ENCODE results near the gene LYZL2.
A peak's percentile ranks its signal among the peaks of the same experiment; 100 is the strongest.
"Not testable (repeated sequence)": the region's sequence is repeated elsewhere in the genome, so short reads cannot be mapped to it uniquely, and the experiment has no call there.

Gene LYZL2

DNA sequence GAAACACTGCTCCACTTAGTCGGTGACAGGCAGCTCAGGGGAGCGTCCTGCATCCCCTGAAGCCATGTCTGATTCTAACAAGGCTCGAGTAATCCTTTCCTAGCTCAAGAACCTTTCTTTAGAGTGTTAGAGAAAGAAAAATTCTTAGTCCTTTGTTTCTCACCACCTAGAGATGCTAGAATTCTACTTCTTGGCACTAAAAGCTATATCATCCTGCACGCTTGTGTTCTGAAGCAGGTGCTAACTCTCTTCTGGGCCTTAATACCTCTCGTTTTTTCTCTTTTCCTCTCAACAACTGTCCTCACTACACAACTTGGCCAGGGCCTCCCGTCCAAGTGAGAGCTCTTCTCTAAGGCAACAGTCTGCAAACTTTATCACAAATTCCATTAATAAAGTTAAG lies at the start of gene LYZL2:
TSS of gene LYZL2 (minus strand) at position 101 of the 400 bp plus-strand sequence. CDS start 2,838 bp downstream, outside the sequence.
- DNase-seq (ENCODE audit: low read depth, low spot score) = no peak

DNA sequence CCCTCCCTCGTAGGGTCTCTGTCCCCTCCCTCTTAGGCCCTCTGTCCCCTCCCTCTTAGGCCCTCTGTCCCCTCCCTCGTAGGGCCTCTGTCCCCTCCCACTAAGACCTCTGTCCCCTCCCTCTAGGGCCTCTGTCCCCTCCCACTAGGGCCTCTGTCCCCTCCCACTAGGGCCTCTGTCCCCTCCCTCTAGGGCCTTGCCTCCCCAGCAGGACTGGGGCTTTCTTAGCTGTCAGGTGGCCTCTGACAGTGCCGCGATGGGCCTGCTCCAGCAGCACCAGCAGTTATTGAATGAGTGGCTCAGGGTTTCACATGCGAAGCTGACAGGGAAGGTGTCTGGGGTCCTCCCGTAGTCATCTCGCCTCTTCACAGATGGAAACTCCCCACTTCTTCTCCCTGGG lies 48.1 kb upstream of the LYZL2 start:
- DNase-seq (ENCODE audit: low read depth, low spot score) = not testable (repeated sequence)

DNA sequence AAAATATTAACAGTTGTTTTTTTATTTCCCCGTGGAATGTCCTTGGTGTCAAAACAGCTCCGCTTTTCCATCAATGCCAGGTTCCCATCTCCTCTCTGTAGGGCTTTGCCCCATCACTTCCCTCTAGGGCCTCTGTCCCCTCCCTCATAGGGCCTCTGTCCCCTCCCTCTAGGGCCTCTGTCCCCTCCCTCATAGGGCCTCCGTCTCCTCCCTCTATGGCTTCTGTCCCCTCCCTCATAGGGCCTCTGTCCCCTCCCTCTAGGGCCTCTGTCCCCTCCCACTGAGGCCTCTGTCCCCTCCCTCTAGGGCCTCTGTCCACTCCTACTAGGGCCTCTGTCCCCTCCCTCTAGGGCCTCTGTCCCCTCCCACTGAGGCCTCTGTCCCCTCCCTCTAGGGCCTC lies 47.6 kb upstream of the LYZL2 start:
- not testable (repeated sequence) for DNase-seq (ENCODE audit: low read depth, low spot score)

DNA sequence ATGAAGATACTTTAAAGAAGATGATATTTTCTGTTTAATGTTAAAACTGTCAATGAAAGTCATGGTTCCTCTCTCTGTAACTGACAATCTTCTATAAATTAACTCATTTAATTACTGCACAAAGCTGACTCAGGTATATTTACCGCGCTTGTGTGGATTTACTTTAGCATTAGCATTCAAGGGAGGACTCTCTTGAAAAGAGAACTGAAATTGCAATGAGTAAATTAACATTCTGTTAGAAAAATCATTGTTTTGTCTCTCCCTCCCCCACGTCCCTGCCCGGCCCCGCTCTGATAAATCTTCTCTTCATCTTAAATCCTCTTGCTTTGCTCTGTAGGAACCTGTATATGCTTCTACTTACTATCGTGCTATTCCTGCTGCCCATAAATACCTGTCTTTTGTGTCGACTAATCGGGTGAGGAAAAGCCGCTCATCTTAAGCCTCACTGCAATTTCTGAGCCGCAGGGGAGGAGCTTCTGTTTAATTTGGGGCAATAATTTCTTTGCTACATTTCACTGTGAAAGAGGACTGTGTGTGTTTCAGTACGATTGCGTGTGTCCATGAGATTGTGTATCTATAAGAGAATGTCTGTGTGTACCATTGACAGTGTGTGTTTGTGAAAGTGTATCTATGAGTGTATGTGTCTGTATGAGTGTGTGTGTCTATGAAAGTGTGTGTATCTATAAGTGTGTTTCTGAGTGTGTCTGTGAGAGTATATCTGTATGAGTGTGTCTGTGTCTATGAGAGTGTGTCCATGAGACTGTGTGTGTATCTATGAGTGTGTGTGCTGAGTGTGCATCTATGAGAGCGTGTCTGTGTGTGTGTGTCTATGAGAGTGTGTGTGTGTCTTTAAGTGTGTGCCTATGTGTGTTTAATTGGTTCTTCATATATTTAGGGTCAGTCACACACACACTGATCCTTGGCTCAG lies 46.5 kb upstream of the LYZL2 start:
- DNase-seq (ENCODE audit: low read depth, low spot score) = no peak

DNA sequence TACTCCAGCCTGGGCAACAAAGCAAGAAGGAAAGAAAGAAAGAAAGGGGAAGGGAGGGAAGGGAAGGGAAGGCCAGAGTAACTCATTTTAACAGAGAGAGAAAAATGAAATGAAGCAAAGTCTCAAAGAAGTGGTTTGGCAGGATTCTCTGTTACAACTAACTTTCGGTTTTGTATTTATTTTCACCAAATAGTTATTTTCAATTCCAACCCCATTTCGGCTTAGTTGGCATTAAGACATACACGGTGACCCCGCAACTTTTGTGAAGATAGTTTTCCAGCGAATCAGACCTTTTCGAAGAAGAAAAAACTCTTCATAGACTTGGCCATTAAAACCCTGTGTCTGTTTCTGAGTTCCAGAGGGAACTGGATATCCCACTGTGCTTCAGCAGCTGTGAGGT lies 45.2 kb upstream of the LYZL2 start:
- no peak for DNase-seq (ENCODE audit: low read depth, low spot score)

DNA sequence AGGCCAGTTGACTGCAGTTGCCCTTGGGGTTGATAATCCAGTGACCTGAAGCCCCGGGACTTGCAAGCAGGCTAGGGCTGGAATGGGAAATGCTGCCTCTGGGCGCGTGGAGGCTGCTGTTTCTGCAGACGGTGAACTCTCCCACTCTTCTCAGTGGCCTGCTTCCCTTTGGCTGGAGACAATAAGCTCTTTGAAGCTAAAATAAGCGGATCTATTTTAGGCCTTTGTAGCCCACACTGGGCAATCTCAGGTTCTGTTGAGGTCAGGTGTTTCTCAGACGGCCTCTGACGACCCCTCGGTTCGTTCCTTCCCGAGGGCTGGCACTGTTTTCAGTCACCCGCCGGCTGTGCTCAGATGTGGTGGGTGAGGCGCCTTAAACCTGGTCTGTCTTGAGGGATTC lies 43.7 kb upstream of the LYZL2 start:
- DNase-seq (ENCODE audit: low read depth, low spot score) = not testable (repeated sequence)

DNA sequence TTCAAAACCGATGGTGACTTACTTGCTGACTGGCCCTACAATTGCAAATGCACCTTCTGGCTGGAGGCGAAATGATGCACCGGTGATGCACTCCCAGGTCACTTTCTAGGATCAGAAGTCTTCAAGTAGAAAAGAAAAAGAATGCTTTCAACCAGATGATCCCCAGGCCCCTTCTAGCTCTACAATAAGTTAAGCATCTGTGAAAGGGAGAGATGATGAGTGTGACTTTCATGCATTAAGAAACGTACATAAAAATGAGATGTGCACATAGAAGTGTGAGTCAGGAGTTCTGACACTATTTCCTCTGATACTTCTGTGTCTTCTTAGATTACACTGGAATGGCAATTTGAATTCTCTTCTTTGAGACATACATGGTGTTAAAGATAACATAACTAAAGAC lies 42.8 kb upstream of the LYZL2 start:
- DNase-seq (ENCODE audit: low read depth, low spot score) = not testable (repeated sequence)

DNA sequence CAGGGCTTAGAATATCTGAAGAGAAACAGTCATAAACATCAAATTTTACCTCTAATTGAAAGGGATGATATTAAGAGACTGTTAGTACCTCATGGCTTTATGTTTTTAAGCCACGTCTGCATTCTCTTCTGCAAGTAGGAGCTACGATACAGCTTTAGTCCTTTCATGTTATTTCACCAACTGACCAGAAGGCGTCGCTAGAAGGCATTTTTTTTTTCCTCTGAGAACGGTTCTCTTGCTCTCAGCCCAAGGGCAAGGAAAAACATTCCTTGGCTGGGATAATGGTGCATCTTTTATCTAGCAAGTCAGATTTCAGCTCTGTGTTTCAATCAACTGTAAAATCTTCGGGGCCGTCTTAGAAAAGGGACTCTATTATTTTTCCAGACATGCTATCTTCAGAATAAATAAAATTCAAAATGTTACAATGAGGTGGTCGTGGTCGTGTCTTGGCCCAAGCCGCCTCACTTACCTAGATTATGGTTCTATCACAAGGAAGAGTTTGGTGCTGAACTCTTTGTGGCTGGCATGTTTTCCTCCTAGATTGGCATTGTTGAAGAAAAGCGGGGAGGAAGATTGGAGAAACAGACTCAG lies 41.6 kb upstream of the LYZL2 start:
- DNase-seq (ENCODE audit: low read depth, low spot score) = no peak

DNA sequence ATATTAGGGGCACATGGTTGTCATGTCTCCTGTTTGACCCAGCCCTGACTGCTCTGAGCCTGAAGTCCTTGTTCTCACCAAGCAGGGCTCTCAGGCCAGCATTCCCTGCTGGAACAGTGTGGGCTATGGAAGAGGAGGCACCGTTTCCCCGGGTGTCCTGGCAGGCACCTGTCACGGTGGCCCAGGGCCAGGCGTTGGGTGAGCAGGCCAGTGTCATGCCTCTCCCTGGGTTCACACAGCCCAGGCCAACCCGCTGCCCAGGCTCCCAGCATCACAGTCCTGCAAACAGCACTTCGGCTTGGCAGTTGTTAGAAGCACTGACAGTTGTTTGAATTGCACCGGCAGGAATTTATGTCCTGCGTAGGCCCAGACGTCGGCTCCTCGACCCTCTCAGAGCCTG lies 38.4 kb upstream of the LYZL2 start:
- not testable (repeated sequence) for DNase-seq (ENCODE audit: low read depth, low spot score)

DNA sequence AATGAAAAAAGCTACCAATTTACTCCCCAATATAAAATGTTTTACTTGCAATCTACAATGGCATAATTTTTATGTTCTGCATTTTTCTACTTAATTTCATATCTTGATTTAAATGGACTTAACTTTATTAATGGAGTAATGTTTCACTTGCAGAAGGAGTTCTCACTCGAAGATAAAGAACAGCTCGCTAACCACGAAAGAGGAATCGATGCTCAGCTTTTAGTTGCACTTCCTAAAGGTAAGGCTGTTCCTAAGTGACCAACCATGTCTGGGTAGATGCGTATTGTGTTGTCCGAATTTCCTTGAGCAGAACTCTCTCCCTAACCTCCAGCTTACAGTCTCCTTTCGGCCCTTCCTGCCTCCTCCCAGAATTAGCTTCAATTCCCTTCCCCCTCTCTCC lies 33.9 kb upstream of the LYZL2 start:
- DNase-seq (ENCODE audit: low read depth, low spot score) = not testable (repeated sequence)

DNA sequence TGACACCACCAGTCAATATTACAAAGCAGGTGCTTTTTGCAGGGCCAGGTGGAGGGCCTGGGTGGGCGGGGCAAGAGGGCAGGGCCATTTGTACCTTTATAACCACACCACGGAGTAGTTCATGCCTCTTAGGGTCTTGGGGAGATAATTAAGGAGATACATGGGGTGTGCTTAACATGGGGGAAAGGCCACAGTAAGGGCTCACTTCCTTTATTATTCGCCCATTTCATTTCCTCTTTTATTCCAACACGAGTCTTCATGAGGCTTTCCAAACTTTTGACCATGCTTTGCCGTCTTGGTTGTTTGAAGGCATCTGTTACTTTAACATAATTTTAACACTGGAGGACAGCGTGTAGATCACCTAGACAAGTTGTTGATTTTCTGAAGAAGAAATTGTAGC lies 33.3 kb upstream of the LYZL2 start:
- no peak for DNase-seq (ENCODE audit: low read depth, low spot score)

DNA sequence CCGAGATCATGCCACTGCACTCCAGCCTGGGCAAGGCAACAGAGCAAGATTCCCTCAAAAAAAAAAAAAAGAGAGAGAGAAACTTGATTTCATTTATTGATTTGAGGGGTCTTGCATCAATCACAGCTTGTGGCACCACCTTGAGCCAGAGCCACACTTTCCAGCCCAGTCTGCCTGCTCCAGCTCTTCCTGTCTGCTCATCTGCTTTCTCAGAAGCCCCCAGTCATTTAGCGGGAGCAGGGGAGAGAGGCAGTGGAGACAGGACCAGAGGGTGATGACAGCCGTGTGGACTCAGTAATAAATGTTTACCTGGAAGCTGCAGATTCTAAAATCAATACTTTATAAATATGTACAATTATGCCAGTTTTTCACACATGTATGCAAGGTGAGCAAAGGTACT lies 30.8 kb upstream of the LYZL2 start:
- not testable (repeated sequence) for DNase-seq (ENCODE audit: low read depth, low spot score)

DNA sequence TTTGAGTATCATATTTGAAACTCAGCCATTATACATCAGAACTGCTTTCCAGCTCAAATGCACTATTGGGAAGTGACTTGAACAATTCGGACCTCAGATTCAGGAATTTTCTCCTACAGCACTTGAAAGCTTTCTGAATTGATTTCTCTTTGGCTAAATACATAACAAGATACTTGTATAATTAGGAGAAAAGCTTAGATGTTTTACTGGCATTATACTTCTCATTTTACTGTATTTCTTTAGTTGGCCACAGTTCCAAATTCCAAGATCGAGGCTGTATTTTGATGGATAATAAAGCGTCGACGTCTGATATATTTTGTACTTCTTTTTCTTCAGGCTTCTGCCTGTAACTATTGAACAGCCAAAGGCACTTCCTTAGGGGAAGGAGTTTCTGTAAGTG lies 26.7 kb upstream of the LYZL2 start:
- DNase-seq (ENCODE audit: low read depth, low spot score) = no peak

DNA sequence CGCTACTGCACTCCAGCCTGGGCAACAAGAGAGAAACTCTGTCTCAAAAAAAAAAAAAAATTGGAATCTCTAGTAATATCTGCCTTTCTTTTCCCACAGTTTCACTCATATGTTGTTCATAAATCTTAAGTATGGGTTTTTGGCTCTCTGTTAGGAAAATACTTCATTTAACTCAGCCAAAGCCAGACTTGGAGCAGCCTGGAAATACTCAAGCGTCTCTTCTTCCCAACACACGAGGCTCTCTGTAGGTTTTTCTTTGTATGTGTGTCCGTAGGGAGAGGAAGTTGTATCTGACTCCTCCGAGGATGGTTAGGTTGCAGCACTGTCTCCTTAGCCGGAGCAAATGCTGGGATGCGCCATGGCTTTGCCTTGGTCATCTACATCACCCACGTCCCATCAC lies 25.4 kb upstream of the LYZL2 start:
- DNase-seq (ENCODE audit: low read depth, low spot score) = not testable (repeated sequence)

DNA sequence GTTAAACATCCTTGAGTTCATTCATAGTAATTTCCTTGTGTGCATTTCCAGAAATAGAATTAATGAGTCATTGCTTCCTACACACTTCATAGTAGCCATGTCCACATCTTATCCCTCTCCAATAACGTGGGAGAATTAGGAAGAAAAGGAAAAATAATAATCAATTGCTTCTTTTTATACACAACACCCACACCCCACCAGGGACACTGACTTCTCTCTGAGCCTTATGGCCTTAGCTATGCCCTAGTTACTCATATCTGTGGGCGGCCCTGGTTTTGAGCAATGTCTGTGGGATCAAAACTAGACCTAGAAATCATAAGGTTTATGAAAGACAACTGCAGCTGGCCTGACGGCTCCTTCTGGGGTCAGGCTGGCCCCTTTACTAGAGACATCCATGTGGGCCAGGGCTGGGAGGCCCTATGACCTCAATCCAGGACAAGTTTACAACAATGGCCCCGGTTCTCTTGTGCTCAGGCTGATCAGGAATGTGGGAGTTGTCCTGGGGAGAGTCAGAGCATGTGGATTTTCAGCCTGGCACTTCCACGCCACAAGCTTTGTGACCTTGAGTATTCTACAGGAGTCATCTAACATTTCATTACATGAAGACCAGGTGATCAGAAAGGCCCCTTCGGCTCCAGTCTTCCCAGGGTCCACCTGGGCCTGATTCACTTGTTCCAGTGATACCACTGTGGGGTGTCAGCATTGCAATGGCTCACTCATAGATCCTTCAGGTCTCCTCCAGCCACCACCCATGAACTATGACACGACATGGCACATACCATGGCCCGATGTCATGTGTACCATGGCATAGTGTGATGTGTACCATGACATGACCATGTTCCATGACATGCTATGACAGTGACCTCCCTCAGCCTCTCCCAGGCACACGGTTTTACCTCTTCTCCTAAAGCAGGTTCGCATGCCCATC lies 22.2 kb upstream of the LYZL2 start:
- not testable (repeated sequence) for DNase-seq (ENCODE audit: low read depth, low spot score)

DNA sequence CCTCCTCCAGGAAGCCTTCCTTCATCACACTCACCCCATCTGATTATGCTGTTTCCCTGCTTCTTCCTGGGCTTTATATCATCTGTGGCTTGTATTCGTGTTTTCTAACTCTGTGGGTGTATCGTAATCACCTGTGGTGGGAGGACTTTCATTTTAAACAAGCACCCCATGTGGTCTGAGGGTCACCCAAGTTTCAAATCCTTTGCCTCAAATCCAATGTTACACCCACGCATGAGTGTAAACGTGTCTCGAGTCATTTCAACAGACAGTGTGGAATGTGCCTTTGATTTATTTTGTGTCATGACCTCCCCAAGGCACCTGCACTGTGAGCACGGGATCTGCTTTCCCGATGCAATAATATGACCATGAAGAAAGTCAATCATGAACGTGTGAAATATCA lies 17.5 kb upstream of the LYZL2 start:
- no peak for DNase-seq (ENCODE audit: low read depth, low spot score)

DNA sequence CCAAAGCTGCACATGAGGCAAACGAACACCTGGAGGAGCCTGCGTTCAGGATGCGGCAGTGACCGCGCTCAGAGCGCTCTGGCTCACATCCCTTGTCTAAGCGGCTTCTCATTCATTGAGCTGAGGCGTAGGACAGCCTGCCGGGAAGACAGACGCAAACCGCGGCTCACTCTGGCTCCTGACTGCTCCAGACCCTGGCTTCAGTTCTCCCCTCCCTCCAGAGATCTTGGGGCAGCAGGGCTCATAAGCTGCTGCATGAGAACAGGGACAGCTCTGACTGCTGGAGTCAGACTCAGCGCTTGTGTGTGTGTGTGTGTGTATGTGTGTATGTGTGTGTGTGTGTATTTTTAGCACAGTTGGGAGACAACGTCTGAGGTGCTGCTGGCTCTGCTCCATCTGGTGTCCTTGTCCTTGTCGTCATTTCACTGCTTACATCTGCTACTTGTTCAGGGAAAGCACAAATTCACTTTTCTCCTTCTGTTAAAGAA lies 15.8 kb upstream of the LYZL2 start:
- DNase-seq (ENCODE audit: low read depth, low spot score) = peak; percentile 27

DNA sequence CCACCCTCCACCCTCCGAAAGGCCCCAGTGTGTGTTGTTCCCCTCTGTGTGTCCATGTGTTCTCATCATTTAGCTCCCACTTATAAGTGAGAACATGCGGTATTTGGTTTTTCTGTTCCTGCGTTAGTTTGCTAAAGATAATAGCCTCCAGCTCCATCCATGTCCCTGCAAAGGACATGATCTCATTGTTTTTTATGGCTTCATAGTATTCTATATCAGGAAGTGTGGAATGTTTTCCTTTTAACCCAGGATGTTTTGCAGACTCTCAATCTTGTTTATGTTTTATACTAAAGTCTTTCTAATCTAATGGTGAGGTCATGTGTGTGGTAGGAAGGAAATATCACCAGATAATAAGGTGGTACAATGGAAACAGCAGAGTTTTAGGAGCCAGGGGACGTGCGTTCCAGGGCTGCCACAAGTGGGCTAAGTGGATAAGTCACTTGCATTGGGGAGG lies 14.9 kb upstream of the LYZL2 start:
- DNase-seq (ENCODE audit: low read depth, low spot score) = not testable (repeated sequence)

DNA sequence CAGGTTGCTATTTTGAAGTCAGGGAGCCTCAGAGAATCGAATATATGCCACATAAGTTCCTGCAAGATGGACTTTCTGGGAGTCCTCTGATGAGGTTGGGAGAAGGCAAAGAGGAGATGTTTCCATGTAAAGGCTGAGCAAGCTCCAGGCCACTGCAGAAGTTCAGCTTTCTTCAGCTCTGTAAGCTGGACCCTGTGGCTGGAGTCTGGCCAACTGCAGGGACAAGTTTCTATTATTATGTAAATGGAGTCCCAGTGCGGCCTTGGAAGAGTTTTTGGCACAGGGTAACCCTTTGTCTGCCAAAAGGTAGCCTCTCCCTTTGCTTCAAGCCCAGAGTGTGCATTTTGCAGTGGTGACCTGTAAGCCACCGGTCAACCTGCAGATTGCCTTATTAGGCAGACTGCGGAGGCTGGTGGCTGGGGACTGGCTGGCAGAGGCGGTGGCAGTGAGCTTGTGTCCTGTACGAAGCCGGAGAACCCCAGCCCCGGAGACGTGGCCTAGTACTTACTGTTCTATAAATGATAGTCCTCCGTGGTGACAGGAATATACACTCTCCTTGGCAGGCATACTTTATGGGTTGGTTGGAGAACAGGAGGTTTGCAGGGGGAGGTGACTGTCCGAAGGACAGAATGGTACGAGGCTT lies 14.1 kb upstream of the LYZL2 start:
- DNase-seq (ENCODE audit: low read depth, low spot score) = not testable (repeated sequence)

DNA sequence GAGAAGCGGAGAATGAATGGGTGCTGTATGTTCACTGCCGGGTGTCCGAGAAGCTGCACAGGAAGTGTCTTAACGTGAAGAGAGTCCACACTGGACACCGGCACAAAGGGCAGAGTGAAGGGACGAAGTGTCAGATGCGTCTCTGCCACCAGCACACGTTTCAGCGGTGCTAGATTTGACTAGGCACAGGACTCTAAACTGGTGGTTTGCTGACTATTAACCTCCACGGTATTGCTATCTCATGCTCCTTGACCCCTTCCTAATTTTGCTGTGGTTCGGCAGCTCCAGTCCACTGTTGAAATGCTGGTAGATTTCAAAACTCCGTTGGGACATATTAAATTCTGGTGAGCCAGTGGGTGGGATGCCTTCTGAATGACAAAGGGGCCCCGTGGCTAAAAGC lies 13.3 kb upstream of the LYZL2 start:
- not testable (repeated sequence) for DNase-seq (ENCODE audit: low read depth, low spot score)
